Measurements from ENCODE around the gene GLTP.

The GLTP gene

DNA sequence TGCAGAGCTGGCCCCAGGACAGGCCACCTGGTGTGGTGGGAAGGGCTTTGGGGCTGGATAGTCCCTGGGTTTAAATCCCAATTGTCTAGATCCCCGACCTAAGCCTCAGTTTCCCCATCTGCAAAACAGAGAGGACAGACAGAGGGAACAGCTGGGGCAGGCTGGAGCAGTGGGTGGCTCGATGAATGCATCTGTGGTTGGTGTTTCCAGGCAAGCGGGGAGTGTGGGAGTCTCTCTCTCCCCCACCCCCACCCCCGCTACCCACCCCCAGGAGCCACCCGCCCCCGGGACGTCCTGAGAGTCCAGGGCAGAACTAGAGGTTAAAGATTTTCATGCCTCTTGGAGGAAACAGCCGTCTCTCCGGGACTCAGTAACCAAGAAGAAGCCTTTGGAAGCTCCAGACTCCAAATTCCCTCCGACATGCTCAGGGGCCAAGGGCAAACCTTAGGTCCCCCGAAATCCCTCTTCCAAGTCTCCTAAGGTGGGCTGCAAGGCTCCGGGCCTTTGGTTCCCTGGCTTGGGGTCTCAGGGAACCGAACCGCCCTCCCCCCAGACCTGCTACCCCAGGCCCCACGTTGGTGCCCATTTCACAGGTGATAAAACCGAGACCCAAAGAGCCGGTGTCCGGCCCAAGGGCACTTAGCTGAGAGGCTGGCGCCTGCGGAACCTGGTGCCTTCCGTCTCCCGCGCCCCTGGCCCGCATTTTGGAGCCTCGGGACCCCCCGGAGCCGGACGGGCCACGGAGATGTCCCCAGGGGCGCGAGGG, 47.6 kb downstream of the GLTP start:
- H3K4me3 ChIP-seq (ENCODE audit: low read length): peak overlapping the region; percentile 36; the same call in 1 of the 2 replicates
- H3K4me1 ChIP-seq (ENCODE audit: control insufficient read depth, insufficient read depth, low read length): no peaks in the 10 kb centered on the region; the same call in 1 of the 2 replicates
- H3K36me3 ChIP-seq (ENCODE audit: control insufficient read depth, insufficient read depth, low read length): no peaks in the 10 kb centered on the region
- H3K27me3 ChIP-seq (ENCODE audit: control insufficient read depth, insufficient read depth, low read length): no peaks in the 10 kb centered on the region
- no peak overlapping the region for H3K27ac ChIP-seq (ENCODE audit: low read length)
- no CpG with 5 or more reads among the region's 31 CpGs for WGBS (ENCODE audit: insufficient coverage, insufficient read length)
- no peaks in the 10 kb centered on the region for H3K9me3 ChIP-seq (ENCODE audit: control insufficient read depth, insufficient read depth, low read length)
- no peak for DNase-seq (ENCODE audit: low read depth, low spot score)

DNA sequence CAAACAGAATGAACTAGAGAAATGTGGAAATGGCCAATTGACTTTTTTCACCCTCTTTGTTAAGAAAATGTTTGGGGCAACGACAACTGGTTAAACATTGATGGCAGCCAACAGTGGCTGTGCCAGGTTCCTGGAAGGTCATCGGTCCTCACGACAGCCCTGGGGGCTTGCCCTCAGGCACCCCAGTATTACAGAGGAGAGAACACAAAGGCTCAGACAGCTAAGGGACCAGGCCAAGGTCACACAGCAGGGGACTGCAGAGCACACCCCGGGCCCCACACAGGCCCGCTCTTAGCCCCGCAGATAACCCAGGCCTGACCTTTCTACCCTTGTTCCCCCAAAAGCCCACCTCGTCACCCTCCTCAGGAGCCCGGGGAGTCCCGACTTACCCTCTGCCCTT, 48.4 kb downstream of the GLTP start:
- Histone ChIP-seq H3K9me3 (ENCODE audit: control insufficient read depth, insufficient read depth, low read length) (no peaks in the 10 kb centered on the region), H3K4me1 (ENCODE audit: control insufficient read depth, insufficient read depth, low read length) (no peaks in the 10 kb centered on the region; the same call in 1 of the 2 replicates), H3K27ac (ENCODE audit: low read length) (no peak overlapping the region), H3K36me3 (ENCODE audit: control insufficient read depth, insufficient read depth, low read length) (no peaks in the 10 kb centered on the region), H3K4me3 (ENCODE audit: low read length) (no peak overlapping the region), H3K27me3 (ENCODE audit: control insufficient read depth, insufficient read depth, low read length) (no peaks in the 10 kb centered on the region)
- WGBS (ENCODE audit: insufficient coverage, insufficient read length): no CpG with 5 or more reads among the region's 9 CpGs
- DNase-seq (ENCODE audit: low read depth, low spot score): no peak

DNA sequence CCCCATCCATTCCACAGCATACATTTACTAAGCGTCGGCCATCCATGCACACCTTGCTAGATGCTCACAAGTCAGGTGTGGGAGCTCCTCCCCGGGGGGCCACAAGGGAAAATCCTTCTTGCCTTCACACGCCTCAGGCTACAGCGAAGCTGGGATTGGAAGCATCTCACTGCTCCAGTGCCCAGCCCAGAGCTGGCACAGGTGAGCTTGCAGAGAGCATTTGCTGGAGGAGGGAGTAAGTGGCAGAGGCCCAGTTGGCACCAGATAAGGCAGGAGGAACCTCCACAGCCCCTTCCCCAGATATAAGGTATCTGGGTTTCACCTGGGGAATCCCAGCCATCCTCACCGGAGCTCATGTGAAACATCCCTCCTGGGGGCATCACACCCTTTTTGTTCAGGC, 49.0 kb downstream of the GLTP start:
- DNase-seq (ENCODE audit: low read depth, low spot score): no peak
- H3K4me1 ChIP-seq (ENCODE audit: control insufficient read depth, insufficient read depth, low read length): no peaks in the 10 kb centered on the region; the same call in 1 of the 2 replicates
- no peaks in the 10 kb centered on the region for H3K27me3 ChIP-seq (ENCODE audit: control insufficient read depth, insufficient read depth, low read length)
- H3K36me3 ChIP-seq (ENCODE audit: control insufficient read depth, insufficient read depth, low read length): no peaks in the 10 kb centered on the region
- H3K4me3 ChIP-seq (ENCODE audit: low read length): no peak overlapping the region
- no peak overlapping the region for H3K27ac ChIP-seq (ENCODE audit: low read length)
- no CpG with 5 or more reads among the region's 6 CpGs for WGBS (ENCODE audit: insufficient coverage, insufficient read length)
- no peaks in the 10 kb centered on the region for H3K9me3 ChIP-seq (ENCODE audit: control insufficient read depth, insufficient read depth, low read length)

DNA sequence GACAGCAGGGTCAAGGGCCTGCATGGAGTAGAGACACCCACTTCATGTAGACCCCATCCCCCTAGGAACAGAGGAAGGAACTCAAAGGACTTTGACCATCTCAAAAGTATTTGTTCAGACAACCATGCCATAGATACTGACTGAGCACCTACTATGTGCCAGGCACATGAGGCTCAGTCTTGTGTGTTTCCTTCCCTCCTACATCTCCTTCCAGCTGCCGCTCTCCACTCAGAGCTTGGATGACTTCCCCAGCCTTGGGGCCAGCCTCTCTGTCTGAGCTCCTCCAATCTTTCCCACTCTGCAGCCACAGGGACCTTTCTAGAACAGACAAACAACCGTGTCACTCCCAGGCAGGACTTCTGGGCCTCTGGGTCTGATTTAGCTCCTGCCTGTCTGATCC, 49.6 kb downstream of the GLTP start:
- WGBS (ENCODE audit: insufficient coverage, insufficient read length): no CpG with 5 or more reads among the region's 2 CpGs
- no peak overlapping the region for H3K27ac ChIP-seq (ENCODE audit: low read length)
- no peaks in the 10 kb centered on the region for H3K36me3 ChIP-seq (ENCODE audit: control insufficient read depth, insufficient read depth, low read length)
- no peak overlapping the region for H3K4me3 ChIP-seq (ENCODE audit: low read length)
- no peak for DNase-seq (ENCODE audit: low read depth, low spot score)
- no peaks in the 10 kb centered on the region for H3K9me3 ChIP-seq (ENCODE audit: control insufficient read depth, insufficient read depth, low read length)
- H3K27me3 ChIP-seq (ENCODE audit: control insufficient read depth, insufficient read depth, low read length): no peaks in the 10 kb centered on the region
- no peaks in the 10 kb centered on the region; the same call in 1 of the 2 replicates for H3K4me1 ChIP-seq (ENCODE audit: control insufficient read depth, insufficient read depth, low read length)

DNA sequence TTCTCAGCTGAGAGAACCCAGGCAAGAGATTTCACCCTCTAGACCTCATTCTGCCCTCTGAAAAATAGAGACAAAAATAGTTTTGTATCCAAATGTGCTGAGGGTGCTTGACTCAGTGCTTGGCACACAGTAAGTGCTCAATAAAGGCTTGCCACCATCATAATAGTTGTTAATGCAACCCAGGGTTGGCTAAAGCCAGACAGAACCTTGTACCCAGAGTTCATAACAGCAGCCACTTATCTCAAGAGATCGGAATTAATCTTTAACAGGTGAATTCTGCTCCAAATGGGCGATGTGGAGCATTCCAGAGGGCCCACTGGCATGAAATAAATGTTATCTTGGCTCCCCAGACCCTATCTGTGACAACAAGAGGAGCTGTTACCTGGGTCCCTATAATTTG, 50.1 kb downstream of the GLTP start:
- Histone ChIP-seq H3K4me1 (ENCODE audit: control insufficient read depth, insufficient read depth, low read length) (no peaks in the 10 kb centered on the region; the same call in 1 of the 2 replicates), H3K27me3 (ENCODE audit: control insufficient read depth, insufficient read depth, low read length) (no peaks in the 10 kb centered on the region), H3K4me3 (ENCODE audit: low read length) (no peak overlapping the region), H3K36me3 (ENCODE audit: control insufficient read depth, insufficient read depth, low read length) (no peaks in the 10 kb centered on the region), H3K27ac (ENCODE audit: low read length) (no peak overlapping the region), H3K9me3 (ENCODE audit: control insufficient read depth, insufficient read depth, low read length) (no peaks in the 10 kb centered on the region)
- WGBS (ENCODE audit: insufficient coverage, insufficient read length): no CpG with 5 or more reads among the region's 2 CpGs
- no peak for DNase-seq (ENCODE audit: low read depth, low spot score)

GRCh38 chr12:109829667-109830066, 50.7 kb downstream of the GLTP start:
- Histone ChIP-seq H3K9me3 (ENCODE audit: control insufficient read depth, insufficient read depth, low read length) (no peaks in the 10 kb centered on the region), H3K27ac (ENCODE audit: low read length) (no peak overlapping the region), H3K4me3 (ENCODE audit: low read length) (no peak overlapping the region), H3K27me3 (ENCODE audit: control insufficient read depth, insufficient read depth, low read length) (no peaks in the 10 kb centered on the region), H3K4me1 (ENCODE audit: control insufficient read depth, insufficient read depth, low read length) (no peaks in the 10 kb centered on the region; the same call in 1 of the 2 replicates), H3K36me3 (ENCODE audit: control insufficient read depth, insufficient read depth, low read length) (no peaks in the 10 kb centered on the region)
- DNase-seq (ENCODE audit: low read depth, low spot score): no peak
- WGBS (ENCODE audit: insufficient coverage, insufficient read length): no CpG with 5 or more reads among the region's 10 CpGs

- Histone ChIP-seq H3K27me3 (ENCODE audit: control insufficient read depth, insufficient read depth, low read length) (no peaks in the 10 kb centered on the region), H3K27ac (ENCODE audit: low read length) (no peak overlapping the region), H3K36me3 (ENCODE audit: control insufficient read depth, insufficient read depth, low read length) (no peaks in the 10 kb centered on the region), H3K4me1 (ENCODE audit: control insufficient read depth, insufficient read depth, low read length) (no peaks in the 10 kb centered on the region; the same call in 1 of the 2 replicates), H3K9me3 (ENCODE audit: control insufficient read depth, insufficient read depth, low read length) (no peaks in the 10 kb centered on the region), H3K4me3 (ENCODE audit: low read length) (no peak overlapping the region)
- DNase-seq (ENCODE audit: low read depth, low spot score): no peak
- WGBS (ENCODE audit: insufficient coverage, insufficient read length): no CpG with 5 or more reads among the region's 3 CpGs
These were observed 51.4 kb downstream of the GLTP start for GRCh38 chr12:109828754-109829511.

GRCh38 chr12:109827566-109828550, 52.5 kb downstream of the GLTP start:
- no peaks in the 10 kb centered on the region for H3K9me3 ChIP-seq (ENCODE audit: control insufficient read depth, insufficient read depth, low read length)
- DNase-seq (ENCODE audit: low read depth, low spot score): no peak
- H3K27me3 ChIP-seq (ENCODE audit: control insufficient read depth, insufficient read depth, low read length): no peaks in the 10 kb centered on the region
- H3K27ac ChIP-seq (ENCODE audit: low read length): no peak overlapping the region
- no peak overlapping the region for H3K4me3 ChIP-seq (ENCODE audit: low read length)
- no peaks in the 10 kb centered on the region; the same call in 1 of the 2 replicates for H3K4me1 ChIP-seq (ENCODE audit: control insufficient read depth, insufficient read depth, low read length)
- WGBS (ENCODE audit: insufficient coverage, insufficient read length): 100% methylated on average over 4 of the region's 19 CpGs
- H3K36me3 ChIP-seq (ENCODE audit: control insufficient read depth, insufficient read depth, low read length): no peaks in the 10 kb centered on the region

GRCh38 chr12:109827080-109827479, 53.3 kb downstream of the GLTP start:
- Histone ChIP-seq H3K4me1 (ENCODE audit: control insufficient read depth, insufficient read depth, low read length) (peaks cover 2% of the 10 kb centered on the region; the same call in 1 of the 2 replicates), H3K27ac (ENCODE audit: low read length) (no peak overlapping the region), H3K9me3 (ENCODE audit: control insufficient read depth, insufficient read depth, low read length) (no peaks in the 10 kb centered on the region), H3K36me3 (ENCODE audit: control insufficient read depth, insufficient read depth, low read length) (no peaks in the 10 kb centered on the region), H3K27me3 (ENCODE audit: control insufficient read depth, insufficient read depth, low read length) (no peaks in the 10 kb centered on the region), H3K4me3 (ENCODE audit: low read length) (no peak overlapping the region)
- WGBS (ENCODE audit: insufficient coverage, insufficient read length): no CpG with 5 or more reads among the region's 3 CpGs
- DNase-seq (ENCODE audit: low read depth, low spot score): no peak

DNA sequence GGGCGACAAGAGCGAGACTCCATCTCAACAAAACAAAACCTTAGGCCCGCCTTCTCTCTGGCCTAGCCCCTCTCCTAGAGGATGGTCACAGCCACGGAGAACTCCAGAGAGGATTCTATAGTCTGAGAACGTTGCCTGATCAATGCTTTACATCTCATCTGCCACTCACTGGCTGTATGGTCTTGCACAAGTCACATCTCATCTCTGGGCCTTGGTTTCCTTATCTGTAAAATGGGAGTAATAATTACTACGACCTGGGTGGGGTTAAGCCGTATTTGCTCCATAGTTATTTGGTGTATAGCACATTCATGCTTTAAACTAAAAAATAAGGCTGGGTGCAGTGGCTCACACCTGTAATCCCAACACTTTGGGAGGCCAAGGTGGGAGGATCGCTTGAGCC, 55.6 kb downstream of the GLTP start:
- Histone ChIP-seq H3K36me3 (ENCODE audit: control insufficient read depth, insufficient read depth, low read length) (no peaks in the 10 kb centered on the region), H3K9me3 (ENCODE audit: control insufficient read depth, insufficient read depth, low read length) (no peaks in the 10 kb centered on the region), H3K4me1 (ENCODE audit: control insufficient read depth, insufficient read depth, low read length) (peaks cover 2% of the 10 kb centered on the region; the same call in 1 of the 2 replicates), H3K4me3 (ENCODE audit: low read length) (no peak overlapping the region), H3K27me3 (ENCODE audit: control insufficient read depth, insufficient read depth, low read length) (no peaks in the 10 kb centered on the region), H3K27ac (ENCODE audit: low read length) (no peak overlapping the region)
- DNase-seq (ENCODE audit: low read depth, low spot score): no peak
- no CpG with 5 or more reads among the region's 8 CpGs for WGBS (ENCODE audit: insufficient coverage, insufficient read length)
